ENCODE measurements around the gene KCTD15. TPM values are rescaled to one million over a fixed set of nuclear protein-coding genes. Genes with fewer than 3 reads are reported as not detected.
A peak's percentile ranks its signal among the peaks of the same experiment; 100 is the strongest.

Gene KCTD15
- total RNA-seq, 4 donors from 2014 or later, result 53.6 to 89.1 (median 72.5) TPM

- Histone ChIP-seq H3K27ac (peak overlapping the region; percentile 67 to 83 (median 76)), H3K4me1 (peaks cover 19 to 92% (median 52%) of the 10 kb centered on the region in 3 donors), H3K9me3 (no peaks in the 10 kb centered on the region), H3K36me3 (peaks cover 0 to 75% (median 13%) of the 10 kb centered on the region in 3 donors), H3K27me3 (no peaks in the 10 kb centered on the region), H3K4me3 (no peak overlapping the region)
- WGBS, 2 donors, result 100% methylated on average over 1 of the region's 1 CpG; no CpG with 5 or more reads in 1 of the 2 donors
- DNase-seq, result no peak
- TF ChIP-seq CTCF (IDR thresholded peaks at IDR 0.05) (no peak), POLR2A (IDR thresholded peaks at IDR 0.05) (no peak)
- intact Hi-C loops (cut with DNase I), result no loop called here
Observed at GRCh38 chr19:33802801-33803200, 6.1 kb downstream of the KCTD15 start.

DNA sequence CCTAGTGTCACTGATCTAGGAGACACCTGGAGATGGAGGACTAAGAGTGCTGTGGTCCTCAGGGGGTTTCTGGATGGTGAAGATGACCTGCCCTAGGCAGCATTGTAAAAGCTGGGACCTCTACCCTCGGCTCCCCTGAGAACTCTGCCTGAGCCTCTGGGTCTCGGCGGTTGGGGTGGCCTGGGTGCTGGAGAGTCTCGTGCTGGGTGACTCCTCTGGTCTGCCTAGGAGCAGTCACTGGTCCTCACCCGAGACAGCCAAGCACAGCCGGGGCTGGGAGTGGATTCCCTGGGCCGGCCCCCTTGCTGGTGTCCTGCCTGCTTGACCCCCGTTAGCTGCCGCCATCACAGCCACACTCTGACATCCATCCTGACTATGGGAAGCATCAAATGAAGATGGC is 6.7 kb downstream of the KCTD15 start:
- peaks cover 0 to 81% (median 13%) of the 10 kb centered on the region in 3 donors for H3K36me3 ChIP-seq

DNA sequence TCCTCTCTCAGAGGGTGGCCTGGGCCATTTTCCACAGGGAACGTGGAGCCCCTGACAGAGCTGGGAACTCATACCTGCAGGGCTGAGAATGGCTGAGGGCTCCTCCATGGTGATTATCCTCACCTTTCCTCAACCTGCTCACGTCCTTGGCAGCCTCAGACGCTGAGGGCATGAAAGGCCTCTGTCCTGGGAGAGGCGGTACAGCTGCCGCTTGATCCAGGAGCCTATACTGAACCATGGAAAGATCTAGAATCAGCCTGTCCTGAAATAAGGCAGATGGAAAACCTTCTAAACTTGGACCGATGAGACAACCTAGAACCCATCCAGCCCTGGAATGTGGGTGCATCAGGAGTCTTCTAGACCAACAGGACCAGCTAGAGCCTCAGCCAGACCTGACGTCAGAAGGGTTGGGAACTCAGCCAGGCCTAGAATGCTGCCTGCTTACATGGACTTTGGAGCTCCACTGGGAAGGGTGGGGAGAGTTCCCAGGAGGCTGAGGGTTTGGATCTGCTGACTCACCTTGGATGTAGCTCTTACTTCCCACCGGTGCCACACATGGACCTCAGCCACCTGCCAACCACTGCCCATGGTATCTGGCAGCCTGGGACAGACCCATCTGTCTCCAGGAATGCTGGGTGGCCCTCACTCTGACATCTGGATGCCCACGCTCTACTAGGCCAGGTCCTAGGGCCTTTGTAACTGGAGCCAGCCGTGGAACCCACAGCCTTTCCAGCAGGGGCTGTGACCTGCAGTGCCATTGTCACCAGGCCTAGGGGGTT is 7.5 kb downstream of the KCTD15 start:
- Histone ChIP-seq H3K27ac (peak overlapping the region; percentile 67 to 83 (median 76)), H3K27me3 (no peaks in the 10 kb centered on the region), H3K4me3 (no peak overlapping the region), H3K9me3 (no peaks in the 10 kb centered on the region), H3K36me3 (peaks cover 0 to 89% (median 17%) of the 10 kb centered on the region in 3 donors), H3K4me1 (peaks cover 10 to 85% (median 52%) of the 10 kb centered on the region in 3 donors)
- WGBS, 2 donors, result 45 to 75% methylated on average over 4 to 7 of the region's 10 CpGs
- intact Hi-C loops (cut with DNase I), result no loop called here
- DNase-seq, result no peak
- no peak for TF ChIP-seq POLR2A (IDR thresholded peaks at IDR 0.05)
- no peak for TF ChIP-seq CTCF (IDR thresholded peaks at IDR 0.05)

More for the DNA sequence above, 6.7 kb downstream of the KCTD15 start:
- H3K27me3 ChIP-seq, result no peaks in the 10 kb centered on the region
- H3K4me1 ChIP-seq, result peaks cover 14 to 92% (median 52%) of the 10 kb centered on the region in 3 donors
- DNase-seq, result no peak
- intact Hi-C loops (cut with DNase I), result no loop called here
- no peaks in the 10 kb centered on the region for H3K9me3 ChIP-seq
- WGBS, 2 donors, result 86 to 94% methylated on average over 1 to 3 of the region's 9 CpGs
- H3K4me3 ChIP-seq, result no peak overlapping the region
- TF ChIP-seq CTCF (IDR thresholded peaks at IDR 0.05) (no peak), POLR2A (IDR thresholded peaks at IDR 0.05) (no peak)
- H3K27ac ChIP-seq, result peak overlapping the region; percentile 67 to 83 (median 76)

DNA sequence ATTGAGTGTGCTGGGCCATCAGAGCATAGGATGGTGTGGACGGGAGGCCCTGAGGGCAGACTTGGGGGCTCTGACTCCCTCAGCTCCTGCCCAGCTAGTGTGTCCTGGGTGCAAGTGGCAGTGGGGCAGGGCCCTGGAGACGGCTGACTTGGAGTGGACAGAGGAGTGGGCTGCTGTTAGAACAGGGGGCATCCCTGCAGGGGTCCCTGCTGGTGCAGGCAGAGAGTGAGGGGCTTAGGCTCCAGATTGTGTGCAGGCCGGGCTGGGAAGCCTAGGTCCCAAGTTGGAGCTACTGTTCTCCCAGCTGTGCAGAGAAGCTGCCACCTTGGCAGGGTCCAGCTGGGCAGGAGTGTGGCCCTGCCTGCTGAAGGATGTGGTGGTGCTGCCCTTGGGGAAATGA is 8.6 kb downstream of the KCTD15 start:
- no peaks in the 10 kb centered on the region for H3K9me3 ChIP-seq
- no peak overlapping the region for H3K4me3 ChIP-seq
- DNase-seq, result no peak
- peak overlapping the region; percentile 61 to 83 (median 74) for H3K27ac ChIP-seq
- TF ChIP-seq CTCF (IDR thresholded peaks at IDR 0.05) (no peak), POLR2A (IDR thresholded peaks at IDR 0.05) (no peak)
- intact Hi-C loops (cut with DNase I), result no loop called here
- H3K36me3 ChIP-seq, result peaks cover 0 to 93% (median 17%) of the 10 kb centered on the region in 3 donors
- peaks cover 10 to 81% (median 42%) of the 10 kb centered on the region in 3 donors for H3K4me1 ChIP-seq
- H3K27me3 ChIP-seq, result no peaks in the 10 kb centered on the region
- 94% methylated on average over 2 of the region's 3 CpGs; no CpG with 5 or more reads in 1 of the 2 donors for WGBS, 2 donors

- Histone ChIP-seq H3K9me3 (no peaks in the 10 kb centered on the region), H3K36me3 (peaks cover 2 to 93% (median 16%) of the 10 kb centered on the region in 3 donors), H3K4me3 (no peak overlapping the region), H3K4me1 (peaks cover 10 to 77% (median 40%) of the 10 kb centered on the region in 3 donors), H3K27ac (peak overlapping the region; percentile 61 to 83 (median 74)), H3K27me3 (no peaks in the 10 kb centered on the region)
- no peak for DNase-seq
- TF ChIP-seq CTCF (IDR thresholded peaks at IDR 0.05) (peak in 3 of 6 experiments; percentile 7 to 44 (median 27)), POLR2A (IDR thresholded peaks at IDR 0.05) (no peak)
- intact Hi-C loops (cut with DNase I), result no loop called here
- WGBS, 2 donors, result 73 to 79% methylated on average over 5 to 8 of the region's 9 CpGs
Observed at GRCh38 chr19:33805840-33806433, 9.3 kb downstream of the KCTD15 start.
